ENCODE measurements around the gene SYNGAP1. TPM values are rescaled to one million over a fixed set of nuclear protein-coding genes. Genes with fewer than 3 reads are reported as not detected.
A peak's percentile ranks its signal among the peaks of the same experiment; 100 is the strongest.
"Not testable (repeated sequence)": the region's sequence is repeated elsewhere in the genome, so short reads cannot be mapped to it uniquely, and the experiment has no call there.

SYNGAP1 gene
- total RNA-seq: 4.8 TPM
- long read RNA-seq, partial matches to known transcripts: 0 of 2 reads
- long read RNA-seq, other reads (novel, unspliced or antisense): 2 of 2 reads

DNA sequence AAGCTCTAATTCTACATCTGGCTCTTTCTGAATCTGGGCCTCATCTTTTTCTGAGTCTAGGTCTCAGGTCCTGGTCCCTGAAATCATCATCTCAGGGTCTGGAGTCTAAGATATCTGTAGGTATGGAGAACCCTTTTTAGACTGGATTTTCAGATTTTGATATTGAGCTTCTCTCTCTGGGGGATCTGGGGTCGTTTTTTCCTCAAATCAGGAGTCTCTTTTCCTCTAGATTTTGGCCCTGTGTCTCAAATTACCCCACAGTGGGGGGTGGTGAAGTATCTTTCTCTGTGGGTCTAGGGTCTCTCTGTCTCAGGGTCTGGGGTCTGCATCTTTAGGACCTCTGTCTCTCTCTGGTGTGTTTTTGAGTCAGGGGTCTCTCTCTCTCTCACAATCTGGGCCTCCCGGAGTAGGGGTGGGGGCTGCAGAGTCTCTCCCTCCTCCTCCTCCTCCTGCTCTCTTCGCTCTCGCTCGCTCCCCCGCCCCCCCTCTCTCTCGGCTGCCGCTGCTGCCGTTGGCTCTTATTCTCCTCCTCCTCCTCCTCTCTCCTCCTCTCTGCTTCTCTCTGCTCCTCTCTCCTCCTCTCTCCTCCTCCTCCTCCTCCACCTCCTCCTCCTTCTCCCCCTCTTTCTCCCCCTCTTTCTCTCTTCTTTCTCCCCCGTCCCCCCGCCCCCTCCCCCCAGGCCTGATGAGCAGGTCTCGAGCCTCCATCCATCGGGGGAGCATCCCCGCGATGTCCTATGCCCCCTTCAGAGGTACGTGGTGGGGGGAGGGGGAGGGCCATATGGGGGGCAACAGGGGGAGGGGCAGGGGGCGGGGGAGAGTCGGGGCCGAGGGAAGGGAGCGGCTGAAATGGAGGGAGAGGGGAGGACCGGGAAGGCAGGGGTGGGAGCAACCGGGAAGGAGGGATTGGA is at the start of gene SYNGAP1:
Gene SYNGAP1, plus strand, starts transcription at position 486 of the 911 bp plus-strand sequence. Its CDS starts 200 bp downstream, at position 686.
- ATAC-seq (ENCODE audit: poor library complexity) (peak; percentile 4), DNase-seq (peak; percentile 82)
- intact Hi-C loops (cut with DNase I): loop anchor here (10.0 kb wide), 2 partner anchors 125 to 155 kb away; partner anchors contain the start of gene RGL2

- ATAC-seq (ENCODE audit: poor library complexity); DNase-seq; intact Hi-C loops (cut with DNase I): not testable (repeated sequence)
Measured at GRCh38 chr6:33371901-33372300, 48.0 kb upstream of the SYNGAP1 start.

DNA sequence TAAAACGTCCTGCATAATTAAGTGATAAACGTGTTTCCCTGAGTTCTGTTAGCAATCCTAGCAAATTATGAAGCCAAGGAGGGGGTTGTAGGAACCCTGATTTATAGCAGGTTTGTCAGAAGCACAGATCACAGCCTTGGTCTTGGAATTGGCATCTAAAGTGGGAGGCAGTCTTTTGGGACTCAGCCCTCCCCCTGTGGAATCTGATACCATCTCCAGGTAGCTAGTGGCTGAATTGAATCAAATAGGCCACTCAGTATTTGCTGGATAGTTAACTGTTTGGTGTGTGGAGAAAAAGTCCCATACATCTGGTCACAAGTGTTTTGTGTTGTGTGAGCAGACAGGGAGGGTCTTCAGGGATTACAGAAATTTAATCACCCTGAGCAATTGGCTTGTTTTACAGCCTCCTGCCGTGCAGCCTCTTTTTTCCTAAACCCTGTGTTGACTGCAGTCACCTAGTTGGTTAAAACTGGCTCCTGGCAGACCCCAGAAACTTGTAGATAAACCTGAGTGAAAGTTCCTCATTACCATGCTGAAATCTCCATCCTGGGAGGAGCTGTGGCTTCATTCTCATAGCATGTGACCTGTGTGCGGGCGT is 47.2 kb upstream of the SYNGAP1 start:
- DNase-seq: no peak
- no peak for ATAC-seq (ENCODE audit: poor library complexity)
- intact Hi-C loops (cut with DNase I): no loop called here

GRCh38 chr6:33373960-33374910 is 45.6 kb upstream of the SYNGAP1 start:
- ATAC-seq (ENCODE audit: poor library complexity) (no peak), DNase-seq (no peak)
- intact Hi-C loops (cut with DNase I): no loop called here

DNA sequence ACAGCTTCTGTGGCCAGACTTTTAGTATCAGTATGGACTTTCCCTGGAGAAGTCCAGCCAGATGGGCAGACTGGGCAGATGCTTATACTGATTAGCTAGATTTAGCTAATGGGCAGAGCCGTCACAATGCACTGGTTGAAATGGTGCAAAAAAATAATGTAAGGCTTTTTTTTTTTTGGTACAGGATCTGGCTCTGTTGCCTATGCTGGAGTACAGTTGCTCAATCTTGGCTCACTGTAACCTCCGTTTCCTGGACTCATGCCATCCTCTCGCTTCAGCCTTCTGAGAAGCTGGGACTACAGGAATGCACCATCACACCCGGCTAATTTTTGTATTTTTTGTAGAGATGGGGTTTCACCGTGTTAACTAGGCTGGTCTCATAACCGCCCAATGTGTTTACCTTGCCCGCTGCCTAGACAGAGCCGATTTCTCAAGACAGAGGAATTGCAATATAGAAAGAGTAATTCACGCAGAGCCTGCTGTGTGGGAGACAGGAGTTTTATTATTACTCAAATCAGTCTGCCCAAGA is 44.7 kb upstream of the SYNGAP1 start:
- peak; percentile 95 for ATAC-seq (ENCODE audit: poor library complexity)
- intact Hi-C loops (cut with DNase I): no loop called here
- DNase-seq: peak; percentile 74

DNA sequence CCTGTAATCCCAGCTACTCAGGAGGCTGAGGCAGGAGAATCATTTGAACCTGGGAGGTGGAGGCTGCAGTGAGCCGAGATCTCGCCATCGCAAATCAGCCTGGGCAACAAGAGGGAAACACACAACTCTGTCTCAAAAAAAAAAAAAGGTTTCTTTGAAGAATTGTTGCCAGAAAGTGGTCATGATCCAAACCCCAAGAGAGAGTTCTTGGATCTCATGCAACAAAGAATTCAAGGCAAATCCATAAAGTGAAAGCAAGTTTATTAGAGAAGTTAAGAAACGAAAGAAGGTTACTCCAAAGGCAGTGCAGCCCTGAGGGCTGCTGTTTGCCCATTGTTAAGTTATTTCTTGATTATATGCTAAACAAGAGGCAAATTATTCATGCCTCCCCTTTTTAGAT is 42.7 kb upstream of the SYNGAP1 start:
- intact Hi-C loops (cut with DNase I): no loop called here
- DNase-seq (no peak), ATAC-seq (ENCODE audit: poor library complexity) (no peak)

- DNase-seq; intact Hi-C loops (cut with DNase I); ATAC-seq (ENCODE audit: poor library complexity): not testable (repeated sequence)
Measured at GRCh38 chr6:33379184-33379583, 40.7 kb upstream of the SYNGAP1 start.

DNA sequence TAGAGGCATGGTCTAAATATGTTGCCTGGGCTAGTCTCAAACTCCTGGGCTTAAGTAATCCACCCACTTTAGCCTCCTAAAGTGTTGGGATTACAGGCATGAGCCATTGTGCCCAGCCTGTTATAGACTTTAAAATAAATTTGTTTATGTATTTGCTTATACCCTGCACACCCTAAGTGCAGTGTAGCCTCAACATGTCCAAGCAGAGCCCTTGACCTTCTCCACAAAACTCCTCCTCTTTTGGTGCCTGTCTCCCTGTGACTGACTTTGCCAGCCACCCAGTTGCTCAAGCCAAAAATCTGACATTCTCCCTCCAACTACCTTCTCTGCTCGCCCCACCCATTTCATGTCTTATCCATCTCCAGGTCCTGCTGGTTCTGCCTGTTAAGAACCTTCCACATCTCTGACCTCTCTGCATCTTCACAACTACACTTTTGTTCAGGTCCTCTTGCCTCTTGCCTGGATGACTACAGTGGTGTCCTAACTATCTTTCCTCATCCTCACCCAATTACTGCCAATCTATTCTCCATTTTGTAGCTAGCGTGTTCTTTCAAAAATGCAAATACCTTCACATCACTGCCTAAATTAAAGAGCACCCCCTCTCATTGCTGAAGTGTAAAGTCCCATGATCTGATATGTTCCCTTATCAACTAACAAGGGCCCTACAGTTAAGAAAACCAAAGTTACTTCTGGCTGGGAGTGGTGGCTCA is 39.4 kb upstream of the SYNGAP1 start:
- no peak for ATAC-seq (ENCODE audit: poor library complexity)
- intact Hi-C loops (cut with DNase I): no loop called here
- DNase-seq: no peak

- ATAC-seq (ENCODE audit: poor library complexity) (no peak), DNase-seq (no peak)
- intact Hi-C loops (cut with DNase I): no loop called here
Measured at GRCh38 chr6:33383427-33384185, 36.3 kb upstream of the SYNGAP1 start.

- intact Hi-C loops (cut with DNase I): no loop called here
- DNase-seq (no peak), ATAC-seq (ENCODE audit: poor library complexity) (peak; percentile 36)
Measured at GRCh38 chr6:33384581-33385020, 35.3 kb upstream of the SYNGAP1 start.

DNA sequence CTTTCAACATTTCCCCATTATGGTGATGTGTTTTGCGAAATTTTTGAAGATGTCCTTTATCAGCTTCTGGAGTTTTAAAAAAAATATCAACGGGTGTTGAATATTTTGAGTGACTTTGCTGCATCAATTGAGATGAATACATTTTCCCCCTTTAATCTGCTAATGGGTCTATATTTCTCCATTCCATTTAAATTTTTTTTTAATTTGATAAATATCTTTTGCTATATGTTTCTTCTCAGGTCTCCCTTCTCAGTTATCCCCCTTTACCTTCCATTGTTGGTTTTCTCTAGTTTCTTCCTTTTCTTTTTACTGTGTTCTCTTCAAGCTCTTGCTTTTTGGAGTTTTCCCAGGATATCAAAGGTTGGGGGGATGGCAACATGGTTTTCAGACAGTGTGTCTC is 29.7 kb upstream of the SYNGAP1 start:
- ATAC-seq (ENCODE audit: poor library complexity): no peak

DNA sequence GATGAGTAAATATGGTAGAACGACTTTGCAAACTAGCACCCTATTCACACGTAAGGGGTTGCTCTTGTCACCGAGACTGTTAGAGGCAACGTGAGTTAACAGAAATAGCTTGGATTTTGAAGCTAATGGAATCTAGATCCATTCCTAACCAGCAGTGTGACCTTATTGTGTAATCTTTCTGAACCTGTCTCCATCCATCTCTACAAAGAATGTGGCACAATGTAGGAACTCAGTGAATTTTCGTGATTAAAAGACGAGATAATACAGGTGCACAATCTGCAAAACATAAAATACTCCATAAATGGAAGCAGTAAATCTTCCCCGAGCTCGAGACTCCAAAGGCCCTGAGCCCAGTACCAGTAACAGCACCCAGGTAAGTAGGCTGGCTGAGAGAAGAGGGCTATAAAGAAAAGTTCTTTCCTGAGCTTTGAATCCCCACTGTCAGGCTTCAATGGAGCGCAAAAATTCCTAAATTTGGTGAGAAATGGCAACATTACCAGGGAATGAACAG is 29.0 kb upstream of the SYNGAP1 start:
- DNase-seq: no peak
- intact Hi-C loops (cut with DNase I): loop anchor here (2.0 kb wide), 1 partner anchor 36 kb away; no protein-coding TSS in a partner anchor
- no peak for ATAC-seq (ENCODE audit: poor library complexity)

More for the DNA sequence above, 29.7 kb upstream of the SYNGAP1 start:
- no peak for DNase-seq
- intact Hi-C loops (cut with DNase I): loop anchor here (2.0 kb wide), 1 partner anchor 37 kb away; no protein-coding TSS in a partner anchor

- intact Hi-C loops (cut with DNase I): loop anchor here (2.0 kb wide), 1 partner anchor 35 kb away; no protein-coding TSS in a partner anchor
- DNase-seq: peak; percentile 99
- ATAC-seq (ENCODE audit: poor library complexity): peak; percentile 98
Measured at GRCh38 chr6:33391278-33391921, 28.5 kb upstream of the SYNGAP1 start, which contains the start of gene KIFC1. TSS of gene KIFC1 (plus strand) at chr6:33391823. CDS start at chr6:33391986, 163 bp downstream.

- no peak for DNase-seq
- no peak for ATAC-seq (ENCODE audit: poor library complexity)
- intact Hi-C loops (cut with DNase I): loop anchor here (2.0 kb wide), 1 partner anchor 35 kb away; no protein-coding TSS in a partner anchor
Measured at GRCh38 chr6:33391922-33392594, 27.8 kb upstream of the SYNGAP1 start.

GRCh38 chr6:33392595-33392948 is 27.3 kb upstream of the SYNGAP1 start:
- intact Hi-C loops (cut with DNase I): no loop called here
- ATAC-seq (ENCODE audit: poor library complexity) (no peak), DNase-seq (no peak)

- intact Hi-C loops (cut with DNase I): no loop called here
- no peak for DNase-seq
- ATAC-seq (ENCODE audit: poor library complexity): no peak
Measured at GRCh38 chr6:33392979-33393378, 26.9 kb upstream of the SYNGAP1 start.
